ENCODE data around the gene GLP1R.

GLP1R gene

GRCh38 chr6:39085129-39085797 lies 36.7 kb downstream of the GLP1R start:
- H3K4me3 ChIP-seq (ENCODE audit: low read depth, low read length): no peak overlapping the region

- H3K4me3 ChIP-seq (ENCODE audit: low read depth, low read length): no peak overlapping the region
These were observed 37.7 kb downstream of the GLP1R start for GRCh38 chr6:39086294-39086693.

GRCh38 chr6:39086711-39087110 lies 38.1 kb downstream of the GLP1R start:
- no peak overlapping the region for H3K4me3 ChIP-seq (ENCODE audit: low read depth, low read length)

GRCh38 chr6:39087197-39087596 lies 38.6 kb downstream of the GLP1R start:
- H3K4me3 ChIP-seq (ENCODE audit: low read depth, low read length): no peak overlapping the region

- H3K4me3 ChIP-seq (ENCODE audit: low read depth, low read length): no peak overlapping the region
These were observed 39.8 kb downstream of the GLP1R start for GRCh38 chr6:39088331-39088730.

GRCh38 chr6:39090036-39090435 lies 41.5 kb downstream of the GLP1R start:
- no peak overlapping the region for H3K4me3 ChIP-seq (ENCODE audit: low read depth, low read length)

GRCh38 chr6:39091220-39091619 lies 42.6 kb downstream of the GLP1R start:
- no peak overlapping the region for H3K4me3 ChIP-seq (ENCODE audit: low read depth, low read length)

- no peak overlapping the region for H3K4me3 ChIP-seq (ENCODE audit: low read depth, low read length)
These were observed 43.5 kb downstream of the GLP1R start for GRCh38 chr6:39092124-39092523.

GRCh38 chr6:39093149-39093708 lies 44.6 kb downstream of the GLP1R start:
- no peak overlapping the region for H3K4me3 ChIP-seq (ENCODE audit: low read depth, low read length)

GRCh38 chr6:39095578-39095977 lies 47.0 kb downstream of the GLP1R start:
- H3K4me3 ChIP-seq (ENCODE audit: low read depth, low read length): no peak overlapping the region

- no peak overlapping the region for H3K4me3 ChIP-seq (ENCODE audit: low read depth, low read length)
These were observed 51.8 kb downstream of the GLP1R start for GRCh38 chr6:39100358-39100757.

GRCh38 chr6:39102071-39102820 lies 53.7 kb downstream of the GLP1R start:
- no peak overlapping the region for H3K4me3 ChIP-seq (ENCODE audit: low read depth, low read length)

- no peak overlapping the region for H3K4me3 ChIP-seq (ENCODE audit: low read depth, low read length)
These were observed 54.2 kb downstream of the GLP1R start for GRCh38 chr6:39102821-39103136.

GRCh38 chr6:39104528-39104927 lies 55.9 kb downstream of the GLP1R start:
- no peak overlapping the region for H3K4me3 ChIP-seq (ENCODE audit: low read depth, low read length)

- no peak overlapping the region for H3K4me3 ChIP-seq (ENCODE audit: low read depth, low read length)
These were observed 58.5 kb downstream of the GLP1R start for GRCh38 chr6:39107034-39107433.

- H3K4me3 ChIP-seq (ENCODE audit: low read depth, low read length): no peak overlapping the region
These were observed 59.1 kb downstream of the GLP1R start for GRCh38 chr6:39107641-39108040.

- no peak overlapping the region for H3K4me3 ChIP-seq (ENCODE audit: low read depth, low read length)
These were observed 59.7 kb downstream of the GLP1R start for GRCh38 chr6:39108041-39108839.

GRCh38 chr6:39111280-39111679 lies 62.7 kb downstream of the GLP1R start:
- no peak overlapping the region for H3K4me3 ChIP-seq (ENCODE audit: low read depth, low read length)

- peak overlapping the region; percentile 73 for H3K4me3 ChIP-seq (ENCODE audit: low read depth, low read length)
These were observed 65.2 kb downstream of the GLP1R start for GRCh38 chr6:39113788-39114187.

GRCh38 chr6:39114388-39114703 lies 65.8 kb downstream of the GLP1R start:
- peak overlapping the region; percentile 73 for H3K4me3 ChIP-seq (ENCODE audit: low read depth, low read length)

- peak within 1 kb of the TSS; percentile 73 for H3K4me3 ChIP-seq (ENCODE audit: low read depth, low read length)
These were observed 66.4 kb downstream of the GLP1R start, which contains the start of gene SAYSD1 for GRCh38 chr6:39114704-39115599. Gene SAYSD1, minus strand, starts transcription at chr6:39115186. Its CDS starts 97 bp downstream, at chr6:39115089.

All from iPS-11a (cell line).